ENCODE measurements around the gene MYBBP1A.

MYBBP1A gene

DNA sequence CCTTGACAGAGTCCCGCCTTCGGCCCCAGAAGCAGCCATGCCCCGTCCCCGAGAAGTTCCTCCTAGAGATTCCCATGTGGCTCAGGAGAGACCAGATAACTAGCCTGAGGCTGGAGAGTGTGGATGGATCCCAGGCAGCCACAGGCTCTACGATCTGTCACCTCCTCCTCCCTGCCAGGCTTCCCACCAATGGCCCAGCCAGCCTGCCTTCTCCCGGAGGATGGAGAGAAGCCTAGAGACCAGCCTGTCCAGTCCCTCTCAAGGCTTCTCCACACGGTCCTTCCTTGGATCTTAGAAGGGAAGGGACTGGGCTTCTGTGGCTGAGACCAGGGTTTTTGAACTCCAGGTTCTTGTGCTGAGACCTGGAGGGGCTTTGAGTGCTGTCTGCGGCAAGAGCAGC, 27.5 kb upstream of the MYBBP1A start:
- Histone ChIP-seq H3K4me2 (ENCODE audit: low read depth, low read length) (no peak overlapping the region), H3K27ac (ENCODE audit: low read length) (no peak overlapping the region), H3K9me2 (replicated peaks; ENCODE audit: insufficient read depth, low read length) (no peaks in the 10 kb centered on the region), H3F3A (ENCODE audit: insufficient read depth, low read length) (no peaks in the 10 kb centered on the region), H4K20me1 (ENCODE audit: insufficient read depth, low read length) (no peaks in the 10 kb centered on the region), H3K79me2 (ENCODE audit: low read length) (no peaks in the 10 kb centered on the region), H3K9ac (ENCODE audit: low read length) (no peak overlapping the region), H3K4me3 (ENCODE audit: low read length) (no peak overlapping the region), H3K9me3 (replicated peaks; ENCODE audit: insufficient read depth, low read length) (no peaks in the 10 kb centered on the region), H3K4me1 (ENCODE audit: low read length) (no peaks in the 10 kb centered on the region), H3K27me3 (replicated peaks; ENCODE audit: insufficient read depth, low read length) (peaks cover 79% of the 10 kb centered on the region), H3K36me3 (replicated peaks; ENCODE audit: insufficient read depth, low read length) (no peaks in the 10 kb centered on the region), H2AFZ (ENCODE audit: low read length) (no peak overlapping the region)
- TF ChIP-seq EZH2 (optimal IDR thresholded peaks at IDR 0.05; ENCODE audit: low read depth, low read length) (no peak), EZH2phosphoT487 (IDR thresholded peaks at IDR 0.05; ENCODE audit: low read length) (no peak)
- TF ChIP-seq, protein P1, sequence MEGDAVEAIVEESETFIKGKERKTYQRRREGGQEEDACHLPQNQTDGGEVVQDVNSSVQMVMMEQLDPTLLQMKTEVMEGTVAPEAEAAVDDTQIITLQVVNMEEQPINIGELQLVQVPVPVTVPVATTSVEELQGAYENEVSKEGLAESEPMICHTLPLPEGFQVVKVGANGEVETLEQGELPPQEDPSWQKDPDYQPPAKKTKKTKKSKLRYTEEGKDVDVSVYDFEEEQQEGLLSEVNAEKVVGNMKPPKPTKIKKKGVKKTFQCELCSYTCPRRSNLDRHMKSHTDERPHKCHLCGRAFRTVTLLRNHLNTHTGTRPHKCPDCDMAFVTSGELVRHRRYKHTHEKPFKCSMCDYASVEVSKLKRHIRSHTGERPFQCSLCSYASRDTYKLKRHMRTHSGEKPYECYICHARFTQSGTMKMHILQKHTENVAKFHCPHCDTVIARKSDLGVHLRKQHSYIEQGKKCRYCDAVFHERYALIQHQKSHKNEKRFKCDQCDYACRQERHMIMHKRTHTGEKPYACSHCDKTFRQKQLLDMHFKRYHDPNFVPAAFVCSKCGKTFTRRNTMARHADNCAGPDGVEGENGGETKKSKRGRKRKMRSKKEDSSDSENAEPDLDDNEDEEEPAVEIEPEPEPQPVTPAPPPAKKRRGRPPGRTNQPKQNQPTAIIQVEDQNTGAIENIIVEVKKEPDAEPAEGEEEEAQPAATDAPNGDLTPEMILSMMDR (IDR thresholded peaks at IDR 0.05; ENCODE audit: low read length) = no peak
- no peak for DNase-seq

- no peaks in the 10 kb centered on the region for H4K20me1 ChIP-seq (ENCODE audit: insufficient read depth, low read length)
- no peaks in the 10 kb centered on the region for H3K9me3 ChIP-seq (replicated peaks; ENCODE audit: insufficient read depth, low read length)
- H3K4me1 ChIP-seq (ENCODE audit: low read length) = no peaks in the 10 kb centered on the region
- no peak overlapping the region for H3K9ac ChIP-seq (ENCODE audit: low read length)
- DNase-seq = no peak
- H3K36me3 ChIP-seq (replicated peaks; ENCODE audit: insufficient read depth, low read length) = no peaks in the 10 kb centered on the region
- no peaks in the 10 kb centered on the region for H3F3A ChIP-seq (ENCODE audit: insufficient read depth, low read length)
- no peaks in the 10 kb centered on the region for H3K9me2 ChIP-seq (replicated peaks; ENCODE audit: insufficient read depth, low read length)
- no peak overlapping the region for H2AFZ ChIP-seq (ENCODE audit: low read length)
- H3K4me2 ChIP-seq (ENCODE audit: low read depth, low read length) = no peak overlapping the region
- no peak overlapping the region for H3K27ac ChIP-seq (ENCODE audit: low read length)
- H3K27me3 ChIP-seq (replicated peaks; ENCODE audit: insufficient read depth, low read length) = peaks cover 79% of the 10 kb centered on the region
- TF ChIP-seq, protein P1 (IDR thresholded peaks at IDR 0.05; ENCODE audit: low read length) = no peak
- TF ChIP-seq EZH2 (optimal IDR thresholded peaks at IDR 0.05; ENCODE audit: low read depth, low read length) (no peak), EZH2phosphoT487 (IDR thresholded peaks at IDR 0.05; ENCODE audit: low read length) (no peak)
- H3K79me2 ChIP-seq (ENCODE audit: low read length) = no peaks in the 10 kb centered on the region
- H3K4me3 ChIP-seq (ENCODE audit: low read length) = no peak overlapping the region
Measured at GRCh38 chr17:4582101-4582501, 26.9 kb upstream of the MYBBP1A start.

GRCh38 chr17:4580291-4580690, 25.1 kb upstream of the MYBBP1A start:
- peaks cover 74% of the 10 kb centered on the region for H3K27me3 ChIP-seq (replicated peaks; ENCODE audit: insufficient read depth, low read length)

More at GRCh38 chr17:4580291-4580690, 25.1 kb upstream of the MYBBP1A start:
- no peaks in the 10 kb centered on the region for H3F3A ChIP-seq (ENCODE audit: insufficient read depth, low read length)
- H3K36me3 ChIP-seq (replicated peaks; ENCODE audit: insufficient read depth, low read length) = no peaks in the 10 kb centered on the region
- no peak for TF ChIP-seq EZH2 (optimal IDR thresholded peaks at IDR 0.05; ENCODE audit: low read depth, low read length)
- TF ChIP-seq, protein P1 (IDR thresholded peaks at IDR 0.05; ENCODE audit: low read length) = no peak
- TF ChIP-seq EZH2phosphoT487 (IDR thresholded peaks at IDR 0.05; ENCODE audit: low read length) = no peak
- no peak overlapping the region for H3K4me2 ChIP-seq (ENCODE audit: low read depth, low read length)
- no peaks in the 10 kb centered on the region for H3K9me2 ChIP-seq (replicated peaks; ENCODE audit: insufficient read depth, low read length)
- no peaks in the 10 kb centered on the region for H4K20me1 ChIP-seq (ENCODE audit: insufficient read depth, low read length)
- H2AFZ ChIP-seq (ENCODE audit: low read length) = no peak overlapping the region
- DNase-seq = no peak
- H3K79me2 ChIP-seq (ENCODE audit: low read length) = no peaks in the 10 kb centered on the region
- no peaks in the 10 kb centered on the region for H3K4me1 ChIP-seq (ENCODE audit: low read length)
- H3K4me3 ChIP-seq (ENCODE audit: low read length) = no peak overlapping the region
- H3K9ac ChIP-seq (ENCODE audit: low read length) = no peak overlapping the region
- H3K9me3 ChIP-seq (replicated peaks; ENCODE audit: insufficient read depth, low read length) = no peaks in the 10 kb centered on the region
- no peak overlapping the region for H3K27ac ChIP-seq (ENCODE audit: low read length)

Data from MM.1S (cell line).